Kidney epithelial cell (primary cell): ENCODE data around the gene FILIP1L. TPM values are rescaled to one million over a fixed set of nuclear protein-coding genes. Genes with fewer than 3 reads are reported as not detected.
"Not testable (repeated sequence)": the region's sequence is repeated elsewhere in the genome, so short reads cannot be mapped to it uniquely, and the experiment has no call there.

Experiments used
- DNase-seq: peaks from one replicate; pipeline ENCODE4 v3.0.0-alpha.2; 2010; ENCODE audit warnings: low read depth
- H3K27me3 ChIP-seq: 2 replicates; pipeline ENCODE4 v1.6.0; 2011; ENCODE audit warnings: low read length; ENCODE audit not compliant: control insufficient read depth, insufficient read depth
- H3K36me3 ChIP-seq: 2 replicates; pipeline ENCODE4 v1.5.1; 2011; ENCODE audit warnings: low read length; ENCODE audit not compliant: control insufficient read depth, insufficient read depth
- H3K4me3 ChIP-seq: 2 replicates; pipeline ENCODE4 v1.5.1; 2011; ENCODE audit warnings: low read depth, mild to moderate bottlenecking, control low read depth, low read length
- CTCF ChIP-seq: IDR thresholded peaks from 2 replicates; pipeline ENCODE4 v1.5.1; 2011; ENCODE audit warnings: mild to moderate bottlenecking, moderate library complexity, low read length, control low read depth, inconsistent platforms; ENCODE audit not compliant: insufficient read depth, poor library complexity, severe bottlenecking
- total RNA-seq: library from RNA; depleted of rRNA; stranded (reverse); fragments of >200 nt; gene quantifications from 2 replicates; pipeline ENCODE4 v1.2.3, GENCODE V29; 2015

Gene FILIP1L
- total RNA-seq, 1 donor from 2014 or later: 15.6 TPM

- no peak for DNase-seq
- Histone ChIP-seq H3K36me3 (no peaks in the 10 kb centered on the region), H3K27me3 (no peaks in the 10 kb centered on the region), H3K4me3 (no peak overlapping the region)
- no peak for TF ChIP-seq CTCF
Observed at GRCh38 chr3:100059472-100059871, 54.8 kb downstream of the FILIP1L start.

- DNase-seq: no peak
- TF ChIP-seq CTCF: peak; percentile 4
- Histone ChIP-seq H3K4me3 (no peak overlapping the region), H3K36me3 (no peaks in the 10 kb centered on the region), H3K27me3 (no peaks in the 10 kb centered on the region)
Observed at GRCh38 chr3:100057716-100058575, 56.4 kb downstream of the FILIP1L start.

GRCh38 chr3:100053951-100054620 is 60.2 kb downstream of the FILIP1L start:
- no peak overlapping the region for H3K4me3 ChIP-seq
- no peaks in the 10 kb centered on the region for H3K27me3 ChIP-seq
- no peaks in the 10 kb centered on the region for H3K36me3 ChIP-seq
- no peak for TF ChIP-seq CTCF
- no peak for DNase-seq

- not testable (repeated sequence) for H3K36me3 ChIP-seq, H3K27me3 ChIP-seq, DNase-seq, H3K4me3 ChIP-seq
Observed at GRCh38 chr3:100051513-100051912, 62.8 kb downstream of the FILIP1L start.

- H3K27me3 ChIP-seq: no peaks in the 10 kb centered on the region
- no peak for DNase-seq
- H3K4me3 ChIP-seq: no peak overlapping the region
- TF ChIP-seq CTCF: no peak
- no peaks in the 10 kb centered on the region for H3K36me3 ChIP-seq
Observed at GRCh38 chr3:100048248-100048647, 66.1 kb downstream of the FILIP1L start.

GRCh38 chr3:100047455-100048141 is 66.7 kb downstream of the FILIP1L start:
- H3K27me3 ChIP-seq: no peaks in the 10 kb centered on the region
- no peaks in the 10 kb centered on the region for H3K36me3 ChIP-seq
- H3K4me3 ChIP-seq: no peak overlapping the region
- TF ChIP-seq CTCF: no peak
- DNase-seq: no peak
